SH-SY5Y (cell line): ENCODE data around the gene LIG3.

Source experiments
- GATA2 ChIP-seq: IDR thresholded peaks from 2 replicates; pipeline ENCODE4 v1.6.1; 2011; ENCODE audit warnings: mild to moderate bottlenecking, low read depth, low read length
- GATA3 ChIP-seq: IDR thresholded peaks from 2 replicates; pipeline ENCODE4 v1.6.1; 2011; ENCODE audit warnings: low read depth, mild to moderate bottlenecking, low read length, moderate library complexity

The LIG3 gene

DNA sequence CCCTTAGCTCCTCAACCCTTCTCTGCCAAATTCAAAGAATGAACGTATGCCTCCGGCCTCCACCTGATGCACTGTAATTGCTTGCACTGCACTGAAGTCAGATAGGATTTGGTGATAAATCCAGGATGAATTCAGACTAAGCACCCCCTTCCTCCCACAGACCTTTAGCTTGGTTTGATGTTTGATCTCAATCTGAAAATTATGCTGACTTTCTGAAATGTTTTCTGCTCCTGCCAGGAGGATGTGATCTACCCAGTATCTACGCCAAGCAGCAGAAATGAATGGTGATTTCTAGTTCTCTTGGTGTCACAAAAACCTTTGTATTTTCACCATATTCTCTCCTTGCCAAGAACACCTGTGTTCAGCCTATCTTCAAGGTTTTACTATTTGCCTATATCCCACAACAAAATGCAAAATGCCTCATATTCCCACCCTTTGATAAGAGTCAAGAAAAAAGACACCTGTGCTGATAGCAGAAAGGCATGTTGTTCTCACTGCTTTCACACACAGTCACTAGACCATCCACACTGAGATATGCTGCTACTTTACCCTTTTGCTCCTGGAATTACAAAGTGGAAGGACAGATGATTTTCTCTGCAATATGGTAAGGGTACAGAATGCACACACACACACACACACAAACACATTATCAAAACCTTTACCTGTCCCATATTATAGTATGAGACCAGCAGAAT, 68.5 kb downstream of the LIG3 start:
- no peak for TF ChIP-seq GATA3
- no peak for TF ChIP-seq GATA2

DNA sequence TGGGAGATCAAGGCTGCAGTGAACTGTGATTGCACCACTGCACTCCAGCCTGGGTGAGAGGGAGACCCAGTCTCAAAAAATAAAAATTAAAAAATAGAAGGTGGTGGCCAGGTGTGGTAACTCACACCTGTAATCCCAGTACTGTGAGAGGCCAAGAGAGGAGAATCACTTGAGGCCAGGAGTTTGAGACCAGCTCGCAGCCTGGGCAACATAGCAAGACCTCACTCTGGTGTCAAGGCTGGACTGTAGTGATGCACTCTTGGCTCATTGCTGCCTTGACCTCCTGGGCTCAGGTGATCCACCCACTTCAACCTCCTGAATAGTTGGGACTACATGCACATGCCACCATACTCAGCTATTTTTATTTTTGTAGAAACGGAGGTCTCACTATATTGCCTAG, 69.9 kb downstream of the LIG3 start:
- TF ChIP-seq GATA2 (no peak), GATA3 (no peak)

DNA sequence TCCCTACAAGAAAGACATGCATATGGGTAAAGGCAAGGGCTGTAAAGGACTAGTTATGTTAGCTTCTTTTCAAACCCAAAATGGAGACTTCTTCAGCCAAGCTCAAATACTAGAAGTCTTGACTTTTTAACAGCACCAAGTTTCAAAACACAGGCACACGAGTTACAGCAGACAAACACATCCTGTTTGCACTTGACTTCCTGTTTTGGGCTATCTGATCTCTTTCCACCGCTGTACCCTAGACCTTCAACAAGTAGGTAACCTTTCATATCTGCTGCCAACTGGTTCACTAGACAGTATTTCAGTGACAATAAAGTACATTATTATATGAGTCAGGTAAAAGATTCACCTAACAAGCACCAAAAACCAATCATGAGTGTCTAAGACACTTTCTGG, 70.9 kb downstream of the LIG3 start:
- TF ChIP-seq GATA2 = no peak
- TF ChIP-seq GATA3 = no peak

DNA sequence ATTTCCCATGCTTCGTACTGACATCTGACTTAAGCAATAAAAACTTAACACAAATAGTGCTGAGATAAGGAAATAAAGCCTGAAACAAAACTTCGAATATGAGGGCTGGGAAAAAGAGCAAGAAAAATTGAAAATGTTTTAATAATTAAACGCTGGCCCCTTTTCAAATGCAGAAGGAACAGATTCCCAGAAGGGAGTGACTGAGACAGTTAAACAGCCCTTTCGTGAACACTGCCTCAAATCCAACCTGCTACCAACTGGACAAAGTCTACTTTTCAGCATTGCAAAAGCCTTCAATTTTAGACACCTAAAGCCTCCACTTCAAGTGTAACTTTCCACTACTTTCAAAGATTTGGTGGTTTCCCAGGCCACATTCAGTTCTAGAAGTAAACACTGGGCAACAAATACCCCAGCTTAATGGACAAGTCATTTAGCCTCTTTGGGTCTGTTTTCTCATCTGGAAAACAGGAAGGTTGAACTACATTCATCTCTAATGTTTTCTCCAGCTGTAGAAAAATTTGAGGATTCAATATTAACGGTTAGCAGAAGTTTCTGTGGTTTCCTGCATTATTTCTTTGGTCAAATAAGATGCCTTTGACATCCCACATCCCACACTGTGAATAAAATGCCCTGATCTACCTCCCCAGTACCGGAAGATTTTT, 71.4 kb downstream of the LIG3 start:
- no peak for TF ChIP-seq GATA3
- TF ChIP-seq GATA2 = no peak

DNA sequence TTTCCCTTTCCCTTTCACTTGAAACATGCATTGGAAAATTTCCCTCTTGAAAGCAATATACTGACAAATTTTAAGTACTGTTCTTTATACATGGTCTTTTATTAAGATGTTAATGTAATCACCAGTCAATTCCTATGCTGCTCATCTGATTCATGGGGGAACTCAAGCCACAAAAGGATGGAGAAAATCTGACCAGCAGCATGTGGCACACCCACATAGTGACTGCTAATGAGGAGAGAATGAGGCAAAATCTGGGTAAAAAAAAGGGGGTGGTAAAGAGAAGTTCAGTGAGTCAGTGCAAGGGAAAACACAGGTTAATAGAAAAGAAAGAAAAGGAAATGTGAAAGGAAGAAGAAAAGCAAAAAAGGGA, 71.9 kb downstream of the LIG3 start:
- TF ChIP-seq GATA2 = no peak
- no peak for TF ChIP-seq GATA3

DNA sequence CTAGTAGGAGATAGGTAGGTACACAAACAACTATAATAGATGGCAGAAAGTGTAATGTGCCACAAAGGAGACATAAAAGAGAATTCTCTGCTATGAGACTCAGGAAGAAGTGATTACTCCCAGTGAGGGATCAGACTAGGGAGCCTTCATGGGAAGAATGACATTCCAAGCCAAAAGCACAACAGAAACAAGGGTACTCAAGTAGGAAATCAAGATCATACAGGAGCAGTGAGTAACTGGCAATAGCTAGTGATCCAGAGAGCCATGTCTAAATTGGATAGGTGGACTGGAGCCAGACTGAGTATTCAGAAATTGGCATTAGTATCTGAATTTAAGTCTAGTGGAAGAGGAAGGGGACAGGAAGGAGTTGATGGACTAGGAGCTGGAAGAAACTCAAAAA, 72.5 kb downstream of the LIG3 start:
- TF ChIP-seq GATA3 = no peak
- no peak for TF ChIP-seq GATA2

DNA sequence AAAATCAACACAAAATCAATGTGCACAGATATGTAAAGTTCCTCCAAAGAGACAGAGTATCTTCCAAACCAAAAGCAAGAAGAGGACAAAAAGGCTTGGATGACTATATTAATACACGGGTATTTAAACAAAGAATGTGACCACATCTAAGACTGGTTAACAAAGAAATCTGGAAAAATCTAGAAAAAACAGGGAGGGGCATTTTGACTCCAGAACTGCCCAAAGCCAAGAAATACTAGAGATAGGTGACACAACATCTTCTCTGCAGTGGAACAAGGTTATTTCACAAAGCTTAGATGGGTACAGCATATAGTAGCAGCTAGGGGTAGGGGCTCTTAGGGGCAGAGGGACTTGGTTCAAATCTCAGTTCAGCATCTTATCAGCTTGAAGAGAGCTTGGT, 72.9 kb downstream of the LIG3 start:
- TF ChIP-seq GATA2 = no peak
- TF ChIP-seq GATA3 = no peak

DNA sequence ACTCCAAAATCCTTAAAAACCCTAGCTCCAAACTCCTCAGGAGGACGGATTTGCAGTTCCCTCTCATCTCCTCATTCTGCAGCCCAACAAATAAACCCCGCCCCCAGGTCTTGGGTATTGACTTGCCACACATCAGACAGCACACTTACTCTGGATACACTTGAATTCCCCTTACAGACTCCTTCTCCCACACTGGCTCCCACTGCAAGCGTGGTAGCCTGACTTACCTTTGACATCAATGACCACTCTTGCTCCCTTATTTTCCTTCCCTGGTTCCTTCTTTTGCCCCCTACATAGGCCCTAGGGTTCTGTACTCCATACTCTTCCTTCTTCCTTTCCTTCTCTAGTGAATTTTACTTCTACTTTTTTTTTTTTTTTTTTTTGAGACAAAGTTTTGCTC, 75.7 kb downstream of the LIG3 start:
- no peak for TF ChIP-seq GATA2
- TF ChIP-seq GATA3 = no peak

DNA sequence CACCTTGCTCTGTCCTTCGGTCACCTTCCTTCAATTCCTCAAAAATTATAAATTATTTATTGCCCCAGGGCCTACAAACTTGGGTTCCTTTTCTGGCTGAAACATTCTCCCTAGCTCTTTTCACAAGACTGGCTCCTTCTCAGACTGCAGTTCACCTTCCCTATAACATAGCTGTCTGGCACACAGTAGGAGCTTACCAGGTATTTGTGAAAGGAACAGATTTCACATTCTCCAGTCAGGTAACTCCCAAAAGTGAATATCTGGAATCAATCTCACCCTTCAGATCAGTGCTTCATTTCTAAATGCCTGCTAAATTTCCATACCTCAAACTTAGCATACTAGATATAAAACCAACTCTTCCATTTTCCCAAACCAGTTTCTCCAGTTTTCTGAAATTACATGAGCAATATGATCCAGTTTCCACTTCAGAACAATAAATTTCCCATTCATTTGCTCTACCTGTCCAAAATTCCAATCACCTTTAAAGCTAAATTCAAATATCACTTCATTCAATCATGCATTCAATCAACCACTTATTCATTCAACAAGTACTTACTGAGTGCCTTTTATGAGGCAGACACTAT, 77.1 kb downstream of the LIG3 start:
- no peak for TF ChIP-seq GATA3
- TF ChIP-seq GATA2 = no peak
